Measurements from ENCODE around the gene NRTN. TPM values are rescaled to one million over a fixed set of nuclear protein-coding genes. Genes with fewer than 3 reads are reported as not detected.
"Not testable (repeated sequence)": the region's sequence is repeated elsewhere in the genome, so short reads cannot be mapped to it uniquely, and the experiment has no call there.

The NRTN gene
- total and polyA plus RNA-seq, 12 donors, result 4.5 to 26.8 (median 8.9) TPM

DNA sequence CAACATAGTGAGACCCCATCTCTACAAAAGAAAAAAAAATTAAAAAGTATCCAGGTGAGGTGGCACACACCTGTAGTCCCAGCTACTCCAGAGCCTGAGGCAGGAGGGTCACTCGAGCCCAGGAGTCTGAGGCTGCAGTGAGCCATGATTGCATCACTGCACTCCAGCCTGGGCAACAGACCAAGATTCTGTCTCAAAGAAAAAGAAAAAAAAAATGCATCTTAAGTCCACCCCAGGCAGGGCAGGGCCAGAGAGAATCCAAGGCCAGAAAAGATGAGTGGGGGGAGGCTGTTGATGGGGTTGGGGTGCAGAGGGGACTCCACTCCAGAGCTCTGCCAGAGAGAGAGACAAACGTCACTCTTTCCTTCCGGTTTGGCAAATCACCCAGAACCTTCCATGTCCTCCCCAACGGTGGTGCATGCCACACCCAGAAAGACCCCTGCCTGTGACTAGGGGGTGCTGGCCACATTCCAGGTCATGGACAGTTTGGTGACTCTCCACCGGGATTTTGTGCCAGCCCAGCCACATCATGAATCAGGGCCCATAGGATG, 46.0 kb downstream of the NRTN start:
- WGBS, 4 donors, result 9 to 11% (median 10%) methylated on average over 3 to 5 of the region's 5 CpGs
- peaks cover 0 to 3% of the 10 kb centered on the region in 2 donors for H3K4me1 ChIP-seq (replicated peaks in 1 of 2)
- TF ChIP-seq, protein P1, sequence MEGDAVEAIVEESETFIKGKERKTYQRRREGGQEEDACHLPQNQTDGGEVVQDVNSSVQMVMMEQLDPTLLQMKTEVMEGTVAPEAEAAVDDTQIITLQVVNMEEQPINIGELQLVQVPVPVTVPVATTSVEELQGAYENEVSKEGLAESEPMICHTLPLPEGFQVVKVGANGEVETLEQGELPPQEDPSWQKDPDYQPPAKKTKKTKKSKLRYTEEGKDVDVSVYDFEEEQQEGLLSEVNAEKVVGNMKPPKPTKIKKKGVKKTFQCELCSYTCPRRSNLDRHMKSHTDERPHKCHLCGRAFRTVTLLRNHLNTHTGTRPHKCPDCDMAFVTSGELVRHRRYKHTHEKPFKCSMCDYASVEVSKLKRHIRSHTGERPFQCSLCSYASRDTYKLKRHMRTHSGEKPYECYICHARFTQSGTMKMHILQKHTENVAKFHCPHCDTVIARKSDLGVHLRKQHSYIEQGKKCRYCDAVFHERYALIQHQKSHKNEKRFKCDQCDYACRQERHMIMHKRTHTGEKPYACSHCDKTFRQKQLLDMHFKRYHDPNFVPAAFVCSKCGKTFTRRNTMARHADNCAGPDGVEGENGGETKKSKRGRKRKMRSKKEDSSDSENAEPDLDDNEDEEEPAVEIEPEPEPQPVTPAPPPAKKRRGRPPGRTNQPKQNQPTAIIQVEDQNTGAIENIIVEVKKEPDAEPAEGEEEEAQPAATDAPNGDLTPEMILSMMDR (IDR thresholded peaks at IDR 0.05), result no peak
- no peak for TF ChIP-seq POLR2A (IDR thresholded peaks at IDR 0.05)
- H3K4me3 ChIP-seq, result no peak overlapping the region
- intact Hi-C loops (cut with DNase I), result no loop called here
- no peaks in the 10 kb centered on the region for H3K27me3 ChIP-seq
- no peaks in the 10 kb centered on the region for H3K36me3 ChIP-seq (replicated peaks in 1 of 2)
- peak; percentile 72 to 87 (median 84) for DNase-seq
- no peak overlapping the region for H3K27ac ChIP-seq
- H3K9me3 ChIP-seq (replicated peaks in 1 of 3), result no peaks in the 10 kb centered on the region

DNA sequence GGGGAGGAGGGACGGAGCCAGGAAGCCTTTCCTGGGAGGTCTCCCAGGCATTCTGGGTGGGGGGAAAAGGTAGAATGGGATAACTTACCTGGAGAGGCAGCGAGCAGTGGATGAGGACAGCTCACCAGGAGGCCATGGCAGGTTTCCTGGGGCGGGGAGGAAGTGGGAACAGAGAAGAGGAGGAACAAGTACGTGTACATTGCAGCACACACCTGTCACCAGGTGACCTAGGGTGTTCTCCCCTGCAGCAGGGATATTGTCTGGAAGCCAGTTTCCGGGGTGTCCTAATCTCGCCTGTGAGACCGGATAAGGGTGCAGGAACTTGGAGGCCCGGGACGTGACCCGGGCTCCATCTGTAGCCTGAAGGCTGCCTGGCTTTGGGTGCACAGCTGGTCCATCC, 46.4 kb downstream of the NRTN start, which contains the start of gene FUT3:
Gene FUT3 (minus strand): TSS at position 148 of the 400 bp plus-strand sequence.
- intact Hi-C loops (cut with DNase I), result no loop called here
- DNase-seq, result no peak
- H3K27me3 ChIP-seq, result no peaks in the 10 kb centered on the region
- no peaks in the 10 kb centered on the region for H3K9me3 ChIP-seq (replicated peaks in 1 of 3)
- WGBS, 4 donors, result 67 to 82% (median 77%) methylated on average over 9 to 10 of the region's 10 CpGs
- H3K27ac ChIP-seq, result no peak within 1 kb of the TSS
- peaks cover 0 to 3% of the 10 kb centered on the region in 2 donors for H3K4me1 ChIP-seq (replicated peaks in 1 of 2)
- TF ChIP-seq, protein P1 (IDR thresholded peaks at IDR 0.05), result no peak
- no peak for TF ChIP-seq POLR2A (IDR thresholded peaks at IDR 0.05)
- H3K36me3 ChIP-seq (replicated peaks in 1 of 2), result no peaks in the 10 kb centered on the region
- H3K4me3 ChIP-seq, result no peak within 1 kb of the TSS

DNA sequence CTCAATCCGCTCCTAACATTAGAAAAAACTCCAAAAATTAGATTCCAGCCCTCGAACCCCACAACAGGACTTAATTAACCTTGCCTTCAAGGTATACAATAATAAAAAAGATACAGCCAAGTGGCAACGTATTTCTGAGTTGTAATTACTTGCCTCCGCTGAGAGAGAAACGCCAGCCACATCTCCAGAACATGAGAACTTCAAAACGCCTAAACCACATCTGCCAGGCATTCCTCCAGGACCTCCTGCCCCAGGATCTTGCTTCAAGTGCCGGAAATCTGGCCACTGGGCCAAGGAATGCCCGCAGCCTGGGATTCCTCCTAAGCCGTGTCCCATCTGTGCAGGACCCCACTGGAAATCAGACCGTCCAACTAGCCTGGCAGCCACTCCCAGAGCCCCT, 49.3 kb downstream of the NRTN start:
- H3K36me3 ChIP-seq (replicated peaks in 1 of 2); H3K4me3 ChIP-seq; H3K27ac ChIP-seq; intact Hi-C loops (cut with DNase I); H3K27me3 ChIP-seq; DNase-seq; H3K9me3 ChIP-seq (replicated peaks in 1 of 3); H3K4me1 ChIP-seq (replicated peaks in 1 of 2): not testable (repeated sequence)
- WGBS, 4 donors, result 83 to 88% (median 86%) methylated on average over 7 to 10 of the region's 10 CpGs

DNA sequence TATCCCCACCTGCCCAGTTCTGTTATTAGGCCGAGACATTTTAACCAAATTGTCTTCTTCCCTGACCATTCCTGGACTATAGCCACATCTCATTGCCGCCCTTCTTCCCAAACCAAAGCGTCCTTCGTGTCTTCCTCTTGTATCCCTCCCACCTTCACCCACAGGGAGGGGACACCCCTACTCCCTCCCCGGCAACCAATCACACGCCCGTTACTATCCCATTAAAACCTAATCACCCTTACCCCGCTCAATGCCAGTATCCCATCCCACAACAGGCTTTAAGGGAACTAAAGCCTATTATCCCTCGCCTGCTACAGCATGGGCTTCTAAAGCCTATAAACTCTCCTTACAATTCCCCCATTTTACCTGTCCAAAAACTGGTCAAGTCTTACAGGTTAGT, 50.3 kb downstream of the NRTN start:
- WGBS, 4 donors, result 85 to 90% (median 86%) methylated on average over 9 of the region's 9 CpGs
- H3K27ac ChIP-seq; H3K4me1 ChIP-seq (replicated peaks in 1 of 2); intact Hi-C loops (cut with DNase I); H3K27me3 ChIP-seq; H3K36me3 ChIP-seq (replicated peaks in 1 of 2); H3K9me3 ChIP-seq (replicated peaks in 1 of 3); H3K4me3 ChIP-seq; DNase-seq: not testable (repeated sequence)

DNA sequence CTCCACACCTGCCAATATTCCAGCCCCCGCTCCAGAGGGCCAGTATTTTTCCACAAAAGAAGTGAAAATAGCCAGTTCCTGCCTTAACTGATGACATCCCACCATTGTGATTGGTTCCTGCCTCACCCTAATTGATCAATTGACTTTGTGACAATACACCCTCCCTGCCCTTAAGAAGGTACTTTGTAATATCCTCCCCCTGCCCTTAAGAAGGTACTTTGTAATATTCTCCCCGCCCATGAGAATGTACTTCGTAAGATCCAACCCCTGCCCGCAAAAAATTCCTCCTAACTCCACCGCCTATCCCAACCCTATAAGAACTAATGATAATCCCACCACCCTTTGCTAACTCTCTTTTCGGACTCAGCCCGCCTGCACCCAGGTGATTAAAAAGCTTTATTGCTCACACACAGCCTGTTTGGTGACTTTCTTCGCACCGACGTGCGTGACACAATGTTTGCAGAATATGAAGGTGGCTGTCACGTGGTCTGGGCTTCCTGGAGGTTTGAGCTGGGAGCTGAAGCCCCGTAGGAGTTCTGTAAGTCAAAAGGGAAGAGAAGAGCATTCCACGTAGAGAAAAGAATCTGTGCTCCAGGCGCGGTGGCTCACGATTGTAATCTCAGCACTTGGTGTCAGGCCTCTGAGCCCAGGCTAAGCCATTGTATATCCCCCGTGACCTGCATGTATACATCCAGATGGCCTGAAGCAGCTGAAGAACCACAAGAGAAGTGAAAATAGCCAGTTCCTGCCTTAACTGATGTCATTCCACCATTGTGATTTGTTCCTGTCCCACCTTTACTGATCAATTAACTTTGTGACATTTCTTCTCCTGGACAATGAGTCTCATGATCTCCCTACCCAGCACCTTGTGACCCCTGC, 52.6 kb downstream of the NRTN start:
- intact Hi-C loops (cut with DNase I), result no loop called here
- no peaks in the 10 kb centered on the region for H3K36me3 ChIP-seq (replicated peaks in 1 of 2)
- H3K9me3 ChIP-seq (replicated peaks in 1 of 3), result no peaks in the 10 kb centered on the region
- H3K27me3 ChIP-seq, result no peaks in the 10 kb centered on the region
- no peak overlapping the region for H3K27ac ChIP-seq
- no peak for TF ChIP-seq POLR2A (IDR thresholded peaks at IDR 0.05)
- TF ChIP-seq, protein P1 (IDR thresholded peaks at IDR 0.05), result no peak
- no peaks in the 10 kb centered on the region for H3K4me1 ChIP-seq (replicated peaks in 1 of 2)
- H3K4me3 ChIP-seq, result no peak overlapping the region
- WGBS, 4 donors, result 87 to 93% (median 91%) methylated on average over 18 of the region's 18 CpGs
- DNase-seq, result no peak

All from adrenal gland (tissue), 12 donors.